Mesothelial cell of epicardium (in vitro differentiated cells): ENCODE results near the gene MTUS2. TPM values are rescaled to one million over a fixed set of nuclear protein-coding genes. Genes with fewer than 3 reads are reported as not detected.

ENCODE experiments used
- DNase-seq, 2 experiments: peaks; one replicate each; pipeline ENCODE4 v3.0.0; 2021; ENCODE audit warnings: low spot score in 2 of 2; ENCODE audit not compliant: unreplicated experiment in 2 of 2
- H3K27ac Mint-ChIP-seq: 2 replicates; pipeline ENCODE4 v1.8.0; 2021; ENCODE audit warnings: mixed read lengths
- H3K27me3 Mint-ChIP-seq: 2 replicates; pipeline ENCODE4 v1.8.0; 2021; ENCODE audit warnings: low read depth, mixed read lengths
- H3K36me3 Mint-ChIP-seq: 2 replicates; pipeline ENCODE4 v1.8.0; 2021; ENCODE audit warnings: mixed read lengths
- H3K4me1 Mint-ChIP-seq: 2 replicates; pipeline ENCODE4 v1.8.0; 2021; ENCODE audit warnings: mixed read lengths
- H3K4me3 Mint-ChIP-seq: 2 replicates; pipeline ENCODE4 v1.8.0; 2021; ENCODE audit warnings: mild to moderate bottlenecking, moderate library complexity, mixed read lengths
- H3K9me3 Mint-ChIP-seq: 2 replicates; pipeline ENCODE4 v1.8.0; 2021; ENCODE audit warnings: mixed read lengths
- CTCF ChIP-seq: fragments of 200-600 bp; sonication (generic); IDR thresholded peaks from one replicate; pipeline ENCODE4 v1.5.0; 2021; ENCODE audit warnings: antibody characterized with exemption; ENCODE audit not compliant: unreplicated experiment
- total RNA-seq: library from RNA; stranded (reverse); gene quantifications from 3 replicates; pipeline ENCODE4 v1.2.1, GENCODE V29; 2021

Gene MTUS2
- total RNA-seq, 1 donor from 2014 or later, result 1.4 TPM

DNA sequence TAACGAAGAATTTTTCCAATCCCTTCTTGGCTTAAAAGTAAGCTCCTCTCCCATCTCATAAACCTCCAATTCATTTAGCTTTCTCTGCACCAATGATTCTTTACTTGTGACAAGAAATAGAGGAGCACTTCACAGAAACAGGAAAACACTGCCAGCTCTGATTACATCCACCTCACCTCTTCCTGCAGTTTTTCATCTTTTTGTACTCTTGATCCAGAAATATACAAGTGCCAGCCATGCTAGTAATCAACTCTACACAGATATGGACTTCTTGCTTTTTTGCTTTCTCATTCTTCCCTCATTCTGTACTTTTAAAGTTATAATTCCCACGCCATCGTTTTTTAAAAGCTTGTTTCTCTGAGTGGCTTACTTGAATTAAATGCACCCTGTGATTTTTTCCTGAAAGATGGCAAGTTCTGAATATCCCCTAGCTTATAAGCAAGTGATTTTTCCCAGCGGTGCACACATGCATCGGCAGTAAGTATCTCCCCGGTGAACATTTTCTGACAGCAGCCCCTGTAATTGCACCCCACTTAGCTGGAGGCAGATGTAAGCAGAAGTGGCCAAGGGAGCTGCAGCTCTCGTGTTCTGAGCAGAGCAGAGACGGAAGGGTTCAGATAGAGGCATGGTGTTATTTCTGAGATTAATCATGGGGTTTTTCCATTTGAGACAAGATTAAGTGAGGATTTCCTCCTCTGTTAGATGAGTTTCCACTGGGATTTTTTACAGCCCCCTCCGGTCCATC lies 434.7 kb downstream of the MTUS2 start:
- Mint-ChIP-seq H3K27me3 (peaks cover 18% of the 10 kb centered on the region), H3K4me1 (peaks cover 7% of the 10 kb centered on the region), H3K36me3 (no peaks in the 10 kb centered on the region), H3K27ac (no peak overlapping the region), H3K9me3 (peaks cover 28% of the 10 kb centered on the region), H3K4me3 (no peak overlapping the region)
- DNase-seq, result no peak
- TF ChIP-seq CTCF, result no peak

DNA sequence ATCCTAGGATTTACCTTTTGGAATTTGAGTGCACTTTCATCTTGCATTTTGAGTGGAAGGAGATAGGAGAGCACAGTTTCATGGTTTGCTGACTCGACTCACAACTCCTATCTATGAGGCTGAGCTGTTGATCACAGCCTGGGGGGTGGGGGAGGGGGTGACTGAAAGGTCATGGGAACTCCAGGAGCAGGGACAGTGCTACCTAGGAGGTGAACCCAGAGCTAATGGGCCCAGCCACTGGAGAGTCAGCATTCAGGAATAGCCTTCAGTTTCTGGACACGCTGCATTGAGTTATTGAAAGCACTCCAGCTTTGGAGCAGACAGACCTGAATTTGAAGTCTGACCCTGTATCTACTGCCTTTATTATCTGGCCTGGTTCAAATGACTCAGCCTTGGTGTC lies 435.4 kb downstream of the MTUS2 start:
- DNase-seq, result no peak
- Mint-ChIP-seq H3K27me3 (peaks cover 19% of the 10 kb centered on the region), H3K9me3 (peaks cover 25% of the 10 kb centered on the region), H3K27ac (no peak overlapping the region), H3K4me1 (peaks cover 7% of the 10 kb centered on the region), H3K36me3 (no peaks in the 10 kb centered on the region), H3K4me3 (no peak overlapping the region)
- TF ChIP-seq CTCF, result no peak

GRCh38 chr13:29260684-29261083 lies 440.5 kb downstream of the MTUS2 start:
- no peaks in the 10 kb centered on the region for H3K4me1 Mint-ChIP-seq
- peaks cover 29% of the 10 kb centered on the region for H3K9me3 Mint-ChIP-seq
- no peak for TF ChIP-seq CTCF
- H3K36me3 Mint-ChIP-seq, result peaks cover 5% of the 10 kb centered on the region
- H3K27ac Mint-ChIP-seq, result no peak overlapping the region
- peaks cover 32% of the 10 kb centered on the region for H3K27me3 Mint-ChIP-seq
- no peak overlapping the region for H3K4me3 Mint-ChIP-seq
- no peak for DNase-seq

- no peak overlapping the region for H3K27ac Mint-ChIP-seq
- peaks cover 17% of the 10 kb centered on the region for H3K9me3 Mint-ChIP-seq
- H3K4me1 Mint-ChIP-seq, result peaks cover 1% of the 10 kb centered on the region
- no peak for DNase-seq
- H3K36me3 Mint-ChIP-seq, result peaks cover 5% of the 10 kb centered on the region
- peaks cover 32% of the 10 kb centered on the region for H3K27me3 Mint-ChIP-seq
- H3K4me3 Mint-ChIP-seq, result no peak overlapping the region
- no peak for TF ChIP-seq CTCF
Observed at GRCh38 chr13:29266261-29266660, 446.1 kb downstream of the MTUS2 start.

- Mint-ChIP-seq H3K4me1 (peaks cover 4% of the 10 kb centered on the region), H3K36me3 (peaks cover 5% of the 10 kb centered on the region), H3K9me3 (peaks cover 17% of the 10 kb centered on the region), H3K27me3 (peaks cover 35% of the 10 kb centered on the region), H3K4me3 (no peak overlapping the region), H3K27ac (no peak overlapping the region)
- no peak for DNase-seq
- no peak for TF ChIP-seq CTCF
Observed at GRCh38 chr13:29266756-29267733, 446.9 kb downstream of the MTUS2 start.
